Upper lobe of left lung (tissue), 4 donors: ENCODE measurements around the gene GINS1.

Experiments
- POLR2A ChIP-seq, 4 donors: fragments of 450-650 bp; IDR thresholded peaks; one replicate each; pipeline ENCODE4 v1.5.1; 2016 to 2017; ENCODE audit warnings: antibody characterized with exemption in 4 of 4, mild to moderate bottlenecking in 2 of 4
- POLR2AphosphoS5 ChIP-seq, 2 donors: sonication (generic); formaldehyde crosslinking; IDR thresholded peaks; one replicate each; pipeline ENCODE4 v1.5.1; 2017; ENCODE audit warnings: antibody characterized with exemption in 2 of 2
- TF ChIP-seq, protein P1 (sequence below), 6 experiments: fragments of 450-650 bp in 4 of 6; fragments of 200-600 bp in 2 of 6; sonication (generic) in 2 of 6; IDR thresholded peaks; one replicate each; pipeline ENCODE4 v1.5.1; 2016 to 2019; ENCODE audit warnings: antibody characterized with exemption in 6 of 6

DNA sequence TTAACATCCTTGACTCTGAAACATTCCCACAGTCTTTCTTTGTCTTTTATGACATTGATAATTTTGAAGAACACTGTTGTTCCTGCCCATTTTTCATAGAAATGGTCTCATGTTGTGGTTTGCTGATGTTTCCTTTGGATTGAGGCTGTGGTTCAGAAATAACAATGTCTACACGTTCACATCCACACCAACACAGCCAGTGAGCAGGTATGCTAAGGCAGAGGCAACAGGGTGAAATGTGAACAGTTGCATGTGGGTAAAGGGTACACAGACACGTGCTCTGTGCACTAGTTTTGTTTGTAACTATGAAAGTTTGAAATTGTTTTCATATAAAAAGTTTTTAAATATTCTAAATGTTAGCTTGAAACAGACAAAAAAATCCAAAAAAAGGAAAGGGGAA is 78.4 kb downstream of the GINS1 start:
- TF ChIP-seq, protein P1, sequence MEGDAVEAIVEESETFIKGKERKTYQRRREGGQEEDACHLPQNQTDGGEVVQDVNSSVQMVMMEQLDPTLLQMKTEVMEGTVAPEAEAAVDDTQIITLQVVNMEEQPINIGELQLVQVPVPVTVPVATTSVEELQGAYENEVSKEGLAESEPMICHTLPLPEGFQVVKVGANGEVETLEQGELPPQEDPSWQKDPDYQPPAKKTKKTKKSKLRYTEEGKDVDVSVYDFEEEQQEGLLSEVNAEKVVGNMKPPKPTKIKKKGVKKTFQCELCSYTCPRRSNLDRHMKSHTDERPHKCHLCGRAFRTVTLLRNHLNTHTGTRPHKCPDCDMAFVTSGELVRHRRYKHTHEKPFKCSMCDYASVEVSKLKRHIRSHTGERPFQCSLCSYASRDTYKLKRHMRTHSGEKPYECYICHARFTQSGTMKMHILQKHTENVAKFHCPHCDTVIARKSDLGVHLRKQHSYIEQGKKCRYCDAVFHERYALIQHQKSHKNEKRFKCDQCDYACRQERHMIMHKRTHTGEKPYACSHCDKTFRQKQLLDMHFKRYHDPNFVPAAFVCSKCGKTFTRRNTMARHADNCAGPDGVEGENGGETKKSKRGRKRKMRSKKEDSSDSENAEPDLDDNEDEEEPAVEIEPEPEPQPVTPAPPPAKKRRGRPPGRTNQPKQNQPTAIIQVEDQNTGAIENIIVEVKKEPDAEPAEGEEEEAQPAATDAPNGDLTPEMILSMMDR (IDR thresholded peaks at IDR 0.05): no peak
- no peak for TF ChIP-seq POLR2A (IDR thresholded peaks at IDR 0.05)
- no peak for TF ChIP-seq POLR2AphosphoS5 (IDR thresholded peaks at IDR 0.05)
